IMR-90 (cell line): ENCODE measurements around the gene BMP2K. TPM values are rescaled to one million over a fixed set of nuclear protein-coding genes. Genes with fewer than 3 reads are reported as not detected.
A peak's percentile ranks its signal among the peaks of the same experiment; 100 is the strongest.

Experiments
- ATAC-seq: fragments of 200-7000 bp; cut with Tn5 transposase; 2 replicates; pipeline ENCODE4 v1.9.1; 2020; ENCODE audit warnings: low read depth, mild to moderate bottlenecking, moderate library complexity
- BruUV-seq: library from RNA; stranded (reverse); fragments of 400-500 nt; replicated peaks from 2 replicates; lab custom pipeline; 2021; lab: Mats Ljungman, UMichigan
- CTCF ChIA-PET: fragments of 300-600 bp; formaldehyde crosslinking; extraction: SDS; loops from one replicate; lab custom pipeline; 2021; ENCODE audit warnings: antibody characterized with exemption; lab: Yijun Ruan, JAX
- POLR2A ChIA-PET: fragments of 300-600 bp; sonication (Branson Sonifier 250); formaldehyde crosslinking; loops from one replicate; lab custom pipeline; 2022; ENCODE audit warnings: antibody characterized with exemption; ENCODE audit not compliant: unreplicated experiment; lab: Charles Lee
- DNase-seq: peaks from one replicate; pipeline ENCODE4 v3.0.0; 2013
- H2AFZ ChIP-seq: replicated peaks from 2 replicates; pipeline ENCODE3; 2013; ENCODE audit warnings: low read length, mild to moderate bottlenecking; ENCODE audit not compliant: poor library complexity
- H2AK5ac ChIP-seq: 2 replicates; pipeline ENCODE4 v1.6.1; 2013; ENCODE audit warnings: low read depth, low read length, inconsistent platforms
- H2AK9ac ChIP-seq: replicated peaks from 2 replicates; pipeline ENCODE3; 2013; ENCODE audit warnings: mild to moderate bottlenecking, low read depth, low read length, moderate library complexity; ENCODE audit not compliant: poor library complexity
- H2BK120ac ChIP-seq: 2 replicates; pipeline ENCODE4 v1.6.1; 2013; ENCODE audit warnings: low read depth, low read length, inconsistent platforms
- H2BK15ac ChIP-seq: 3 replicates; pipeline ENCODE4 v1.6.1; 2013; ENCODE audit warnings: low read depth, low read length, inconsistent platforms
- H2BK20ac ChIP-seq: 2 replicates; pipeline ENCODE4 v1.6.1; 2013; ENCODE audit warnings: low read depth, mild to moderate bottlenecking, inconsistent platforms, low read length, moderate library complexity
- H2BK5ac ChIP-seq: 2 replicates; pipeline ENCODE4 v1.6.1; 2013; ENCODE audit warnings: mild to moderate bottlenecking, low read depth, low read length, inconsistent platforms; ENCODE audit not compliant: poor library complexity, severe bottlenecking
- H3K14ac ChIP-seq: replicated peaks from 2 replicates; pipeline ENCODE4 v1.6.1; 2013; ENCODE audit warnings: low read depth, low read length, inconsistent platforms
- H3K18ac ChIP-seq: 2 replicates; pipeline ENCODE4 v1.6.1; 2013; ENCODE audit warnings: low read depth, low read length, control low read depth
- H3K23ac ChIP-seq: 2 replicates; pipeline ENCODE4 v1.6.1; 2013; ENCODE audit warnings: low read depth, low read length, inconsistent platforms
- H3K27ac ChIP-seq: 2 replicates; pipeline ENCODE4 v1.5.1; 2013; ENCODE audit warnings: mild to moderate bottlenecking, control low read depth, low read length; ENCODE audit not compliant: insufficient read depth
- H3K27me3 ChIP-seq: 2 replicates; pipeline ENCODE4 v1.6.1; 2013; ENCODE audit warnings: low read length; ENCODE audit not compliant: control insufficient read depth, insufficient read depth
- H3K36me3 ChIP-seq: 2 replicates; pipeline ENCODE4 v1.6.1; 2013; ENCODE audit warnings: low read length, mixed read lengths; ENCODE audit not compliant: control insufficient read depth, insufficient read depth
- H3K4ac ChIP-seq: 2 replicates; pipeline ENCODE4 v1.6.1; 2013; ENCODE audit warnings: low read depth, low read length, inconsistent platforms
- H3K4me1 ChIP-seq: 2 replicates; pipeline ENCODE4 v1.6.1; 2013; ENCODE audit warnings: low read length, mixed read lengths; ENCODE audit not compliant: control insufficient read depth, insufficient read depth
- H3K4me2 ChIP-seq: 2 replicates; pipeline ENCODE4 v1.6.1; 2013; ENCODE audit warnings: low read depth, mild to moderate bottlenecking, control low read depth, low read length, moderate library complexity
- H3K4me3 ChIP-seq: 2 replicates; pipeline ENCODE4 v1.5.1; 2013; ENCODE audit warnings: low read depth, mild to moderate bottlenecking, control low read depth, low read length, moderate library complexity; ENCODE audit not compliant: insufficient read depth
- H3K56ac ChIP-seq: 2 replicates; pipeline ENCODE4 v1.6.1; 2013; ENCODE audit warnings: low read length, inconsistent platforms; ENCODE audit not compliant: insufficient read depth; ENCODE audit errors: extremely low read depth
- H3K79me1 ChIP-seq, 2 experiments: 2 replicates each; pipeline ENCODE4 v1.6.1; 2013; ENCODE audit warnings: low read length in 2 of 2, inconsistent platforms in 1 of 2, low read depth in 1 of 2
- H3K9ac ChIP-seq: 2 replicates; pipeline ENCODE4 v1.6.1; 2013; ENCODE audit warnings: low read depth, low read length, control low read depth
- H3K9me1 ChIP-seq: 2 replicates; pipeline ENCODE4 v1.6.1; 2013; ENCODE audit warnings: low read length, inconsistent platforms; ENCODE audit not compliant: insufficient read depth
- H3K9me3 ChIP-seq: 2 replicates; pipeline ENCODE4 v1.6.1; 2013; ENCODE audit warnings: low read length; ENCODE audit not compliant: control insufficient read depth, insufficient read depth
- H4K20me1 ChIP-seq: 2 replicates; pipeline ENCODE4 v1.6.1; 2013; ENCODE audit warnings: low read length, inconsistent platforms; ENCODE audit not compliant: insufficient read depth
- H4K5ac ChIP-seq: 2 replicates; pipeline ENCODE4 v1.6.1; 2013; ENCODE audit warnings: mild to moderate bottlenecking, low read depth, low read length, control low read depth
- H4K8ac ChIP-seq, 2 experiments: 2 replicates each; pipeline ENCODE4 v1.6.1; 2013; ENCODE audit warnings: low read depth in 2 of 2, low read length in 2 of 2, control low read depth in 1 of 2, inconsistent platforms in 1 of 2
- H4K91ac ChIP-seq: 2 replicates; pipeline ENCODE4 v1.6.1; 2013; ENCODE audit warnings: low read depth, low read length, inconsistent platforms; ENCODE audit not compliant: insufficient read depth
- BHLHE40 ChIP-seq: fragments of 150-350 bp; IDR thresholded peaks from 2 replicates; pipeline ENCODE4 v1.6.1; 2016; ENCODE audit warnings: mild to moderate bottlenecking, low read depth, low read length
- CEBPB ChIP-seq: IDR thresholded peaks from 2 replicates; pipeline ENCODE4 v1.6.1; 2012; ENCODE audit warnings: low read depth, low read length, improper control_type of control experiment
- CHD1 ChIP-seq: IDR thresholded peaks from 2 replicates; pipeline ENCODE4 v1.6.1; 2012; ENCODE audit warnings: low read depth, low read length, improper control_type of control experiment
- FOS ChIP-seq: fragments of 150-350 bp; IDR thresholded peaks from 2 replicates; pipeline ENCODE4 v1.6.1; 2016; ENCODE audit warnings: low read depth, low read length
- MAFK ChIP-seq: IDR thresholded peaks from 2 replicates; pipeline ENCODE4 v1.6.1; 2012; ENCODE audit warnings: low read depth, low read length, improper control_type of control experiment
- MAZ ChIP-seq: IDR thresholded peaks from 2 replicates; pipeline ENCODE4 v1.6.1; 2012; ENCODE audit warnings: low read depth, mild to moderate bottlenecking, low read length, improper control_type of control experiment, moderate library complexity, borderline replicate concordance
- MXI1 ChIP-seq: IDR thresholded peaks from 2 replicates; pipeline ENCODE4 v1.6.1; 2012; ENCODE audit warnings: low read depth, mild to moderate bottlenecking, low read length, moderate library complexity, borderline replicate concordance
- NFE2L2 ChIP-seq: fragments of 150-350 bp; IDR thresholded peaks from 2 replicates; pipeline ENCODE4 v1.6.1; 2016; ENCODE audit warnings: low read depth, mild to moderate bottlenecking, low read length
- POLR2A ChIP-seq: IDR thresholded peaks from 2 replicates; pipeline ENCODE4 v1.6.1; 2012; ENCODE audit warnings: mild to moderate bottlenecking, low read depth, low read length
- RAD21 ChIP-seq: IDR thresholded peaks from 2 replicates; pipeline ENCODE4 v1.6.1; 2012; ENCODE audit warnings: low read length, improper control_type of control experiment
- RCOR1 ChIP-seq: IDR thresholded peaks from 2 replicates; pipeline ENCODE4 v1.6.1; 2012; ENCODE audit warnings: mild to moderate bottlenecking, low read length, improper control_type of control experiment; ENCODE audit not compliant: insufficient replicate concordance
- RFX5 ChIP-seq: IDR thresholded peaks from 2 replicates; pipeline ENCODE4 v1.8.0; 2012; ENCODE audit warnings: low read depth, mild to moderate bottlenecking, low read length, moderate library complexity
- SMC3 ChIP-seq: fragments of 150-350 bp; IDR thresholded peaks from 2 replicates; pipeline ENCODE4 v1.6.1; 2016; ENCODE audit warnings: low read depth, mild to moderate bottlenecking, antibody characterized with exemption, low read length, moderate library complexity
- USF2 ChIP-seq: fragments of 150-350 bp; IDR thresholded peaks from 2 replicates; pipeline ENCODE4 v1.6.1; 2017; ENCODE audit warnings: mild to moderate bottlenecking, antibody characterized with exemption, low read length, low read depth
- WGBS, 2 experiments: methylation state at CpG; one replicate each; pipeline versions ENCODE4 v1.1.5 to v1.1.7; 2013; ENCODE audit warnings: missing lambda C conversion rate in 2 of 2; ENCODE audit not compliant: insufficient read length in 1 of 2; ENCODE audit errors: extremely low coverage in 2 of 2; 5-methylcytosine and 5-hydroxymethylcytosine counted together
- dilution Hi-C: fragments of 300-500 bp; cut with HindIII; formaldehyde crosslinking; loops from one replicate; pipeline ENCODE4 v1.14.3; 2018; ENCODE audit warnings: low sequenced_read_pairs; ENCODE audit not compliant: unreplicated experiment
- in situ Hi-C: fragments of 300-500 bp; cut with MboI; formaldehyde crosslinking; loops from 3 replicates; pipeline ENCODE4 v1.14.3; 2019; ENCODE audit warnings: low sequenced_read_pairs, inconsistent platforms, mixed read lengths
- intact Hi-C: fragments of 100-400 bp; cut with micrococcal nuclease; formaldehyde crosslinking; loops from 2 replicates; pipeline ENCODE4 v1.10.0; 2022
- polyA plus RNA-seq, 3 experiments: library from polyadenylated mRNA; depleted of rRNA; stranded (reverse); fragments of >200 nt; gene quantifications; 2 replicates each; pipeline ENCODE4 v1.2.3, GENCODE V29; 2012; ENCODE audit warnings: low replicate concordance in 1 of 3
- total RNA-seq: library from RNA; depleted of rRNA; stranded (reverse); fragments of >200 nt; gene quantifications from 2 replicates; pipeline ENCODE4 v1.2.3, GENCODE V29; 2012
- TF ChIP-seq, protein P1 (sequence below): conservative IDR thresholded peaks from 2 replicates; pipeline ENCODE4 v1.5.1; 2012; ENCODE audit warnings: mild to moderate bottlenecking, low read depth, low read length, improper control_type of control experiment
- TF ChIP-seq, protein P2 (sequence below): fragments of 150-350 bp; IDR thresholded peaks from 2 replicates; pipeline ENCODE4 v1.6.1; 2016; ENCODE audit warnings: low read depth, mild to moderate bottlenecking, low read length, moderate library complexity, borderline replicate concordance

Gene BMP2K
- total and polyA plus RNA-seq, 2 of the 4 experiments (the other 2 are of a cell fraction): 15.8 to 46.1 TPM

DNA sequence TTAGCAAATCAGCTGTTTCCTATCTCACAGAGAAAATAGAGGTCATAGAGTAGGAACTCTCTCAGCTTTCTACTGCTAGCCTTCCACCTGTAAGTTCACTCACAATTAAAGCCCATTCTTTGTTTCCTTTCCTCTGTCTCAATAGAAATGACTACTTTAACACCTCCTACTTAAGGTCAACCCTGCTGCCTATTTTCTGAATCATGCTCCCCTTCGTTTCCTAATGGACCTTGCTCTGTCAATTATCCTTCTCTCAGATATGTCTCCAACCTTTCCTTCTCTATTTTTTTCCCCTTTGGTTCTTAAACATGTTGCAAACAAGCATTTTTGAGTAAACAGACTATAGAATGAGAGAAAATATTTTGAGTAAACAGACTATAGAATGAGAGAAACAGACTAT lies 168.2 kb downstream of the BMP2K start:
- no TSS peak for BruUV-seq
- Histone ChIP-seq H2AK9ac (no peak overlapping the region), H3K4me1 (no peaks in the 10 kb centered on the region), H3K23ac (peak overlapping the region; percentile 37; the same call in 1 of the 2 replicates), H3K36me3 (no peaks in the 10 kb centered on the region), H3K27me3 (peaks cover 14% of the 10 kb centered on the region), H3K18ac (no peak overlapping the region), H2BK5ac (no peak overlapping the region), H3K4me2 (no peak overlapping the region), H2AK5ac (no peak overlapping the region), H3K9me3 (no peaks in the 10 kb centered on the region), H3K27ac (no peak overlapping the region), H2BK20ac (no peak overlapping the region), H2BK120ac (no peak overlapping the region), H3K56ac (no peak overlapping the region), H3K9ac (no peak overlapping the region), H3K9me1 (no peaks in the 10 kb centered on the region), H4K8ac (no peak overlapping the region), H4K20me1 (no peaks in the 10 kb centered on the region), H2BK15ac (no peak overlapping the region), H3K79me1 (no peaks in the 10 kb centered on the region), H4K5ac (no peak overlapping the region), H4K91ac (no peak overlapping the region), H2AFZ (no peak overlapping the region), H3K4me3 (no peak overlapping the region), H3K4ac (no peak overlapping the region), H3K14ac (no peak overlapping the region)
- in situ Hi-C loops (loop anchor here (10.0 to 25.0 kb wide), 2 partner anchors 1250 to 1393 kb away; partner anchors contain the start of genes CFAP299 and PRDM8), dilution Hi-C loops (no loop called here), intact Hi-C loops (no loop called here)
- ChIA-PET CTCF (no interaction called here), POLR2A (no interaction called here)
- WGBS, 2 experiments: no CpG with 5 or more reads among the region's 1 CpG
- DNase-seq (no peak), ATAC-seq (no peak)
- TF ChIP-seq RFX5 (no peak), USF2 (no peak), NFE2L2 (no peak), FOS (no peak), MAFK (no peak), MAZ (no peak), SMC3 (no peak), CEBPB (no peak), CHD1 (no peak), BHLHE40 (no peak), RCOR1 (no peak), RAD21 (no peak), POLR2A (no peak), MXI1 (no peak)
- TF ChIP-seq, protein P1, sequence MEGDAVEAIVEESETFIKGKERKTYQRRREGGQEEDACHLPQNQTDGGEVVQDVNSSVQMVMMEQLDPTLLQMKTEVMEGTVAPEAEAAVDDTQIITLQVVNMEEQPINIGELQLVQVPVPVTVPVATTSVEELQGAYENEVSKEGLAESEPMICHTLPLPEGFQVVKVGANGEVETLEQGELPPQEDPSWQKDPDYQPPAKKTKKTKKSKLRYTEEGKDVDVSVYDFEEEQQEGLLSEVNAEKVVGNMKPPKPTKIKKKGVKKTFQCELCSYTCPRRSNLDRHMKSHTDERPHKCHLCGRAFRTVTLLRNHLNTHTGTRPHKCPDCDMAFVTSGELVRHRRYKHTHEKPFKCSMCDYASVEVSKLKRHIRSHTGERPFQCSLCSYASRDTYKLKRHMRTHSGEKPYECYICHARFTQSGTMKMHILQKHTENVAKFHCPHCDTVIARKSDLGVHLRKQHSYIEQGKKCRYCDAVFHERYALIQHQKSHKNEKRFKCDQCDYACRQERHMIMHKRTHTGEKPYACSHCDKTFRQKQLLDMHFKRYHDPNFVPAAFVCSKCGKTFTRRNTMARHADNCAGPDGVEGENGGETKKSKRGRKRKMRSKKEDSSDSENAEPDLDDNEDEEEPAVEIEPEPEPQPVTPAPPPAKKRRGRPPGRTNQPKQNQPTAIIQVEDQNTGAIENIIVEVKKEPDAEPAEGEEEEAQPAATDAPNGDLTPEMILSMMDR: no peak
- TF ChIP-seq, protein P2, sequence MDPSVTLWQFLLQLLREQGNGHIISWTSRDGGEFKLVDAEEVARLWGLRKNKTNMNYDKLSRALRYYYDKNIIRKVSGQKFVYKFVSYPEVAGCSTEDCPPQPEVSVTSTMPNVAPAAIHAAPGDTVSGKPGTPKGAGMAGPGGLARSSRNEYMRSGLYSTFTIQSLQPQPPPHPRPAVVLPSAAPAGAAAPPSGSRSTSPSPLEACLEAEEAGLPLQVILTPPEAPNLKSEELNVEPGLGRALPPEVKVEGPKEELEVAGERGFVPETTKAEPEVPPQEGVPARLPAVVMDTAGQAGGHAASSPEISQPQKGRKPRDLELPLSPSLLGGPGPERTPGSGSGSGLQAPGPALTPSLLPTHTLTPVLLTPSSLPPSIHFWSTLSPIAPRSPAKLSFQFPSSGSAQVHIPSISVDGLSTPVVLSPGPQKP: no peak
